Astrocyte of the spinal cord (primary cell): ENCODE results near the gene ALG3.
A peak's percentile ranks its signal among the peaks of the same experiment; 100 is the strongest.

Experiments
- DNase-seq: peaks from one replicate; pipeline ENCODE4 v3.0.0; 2011; ENCODE audit warnings: low read depth, low spot score
- H3K4me3 ChIP-seq: 2 replicates; pipeline ENCODE4 v1.5.1; 2011; ENCODE audit warnings: low read depth, mild to moderate bottlenecking, low read length, moderate library complexity
- in situ Hi-C: cut with HindIII; loops from 2 replicates; pipeline ENCODE4 v1.10.0; 2017; ENCODE audit warnings: low sequenced_read_pairs
- TF ChIP-seq, protein P1 (sequence below): IDR thresholded peaks from 2 replicates; pipeline ENCODE4 v1.5.1; 2012; ENCODE audit warnings: low read depth, mild to moderate bottlenecking, low read length, inconsistent platforms

Gene ALG3

GRCh38 chr3:184249412-184250166 lies 827 bp upstream of the ALG3 start, which contains the start of gene EEF1AKMT4:
EEF1AKMT4 (plus strand) TSS chr3:184249672; CDS start chr3:184249695, 23 bp downstream.
- H3K4me3 ChIP-seq, result peak within 1 kb of the TSS; percentile 87

DNA sequence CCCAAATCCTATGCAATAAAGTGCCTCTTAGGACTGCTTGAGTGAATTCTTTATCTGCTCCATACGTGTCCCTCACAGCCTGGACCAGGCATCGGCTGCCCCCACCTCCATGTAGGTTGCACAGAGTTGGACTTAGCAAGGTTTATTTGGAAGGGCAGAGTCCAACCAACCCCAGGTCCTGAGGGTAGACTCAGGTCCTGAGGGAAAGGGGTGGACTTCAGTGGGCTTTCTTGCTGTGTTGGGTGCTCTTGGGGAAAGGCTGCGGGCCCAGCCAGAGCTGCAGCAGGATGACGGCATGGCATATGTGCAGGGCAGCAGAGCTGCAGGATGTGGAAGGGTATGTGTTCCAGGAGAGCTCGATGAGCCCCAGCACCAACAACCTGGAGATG lies 6.5 kb downstream of the ALG3 start:
- DNase-seq, result no peak
- in situ Hi-C loops, result no loop called here
- H3K4me3 ChIP-seq, result no peak overlapping the region
- TF ChIP-seq, protein P1, sequence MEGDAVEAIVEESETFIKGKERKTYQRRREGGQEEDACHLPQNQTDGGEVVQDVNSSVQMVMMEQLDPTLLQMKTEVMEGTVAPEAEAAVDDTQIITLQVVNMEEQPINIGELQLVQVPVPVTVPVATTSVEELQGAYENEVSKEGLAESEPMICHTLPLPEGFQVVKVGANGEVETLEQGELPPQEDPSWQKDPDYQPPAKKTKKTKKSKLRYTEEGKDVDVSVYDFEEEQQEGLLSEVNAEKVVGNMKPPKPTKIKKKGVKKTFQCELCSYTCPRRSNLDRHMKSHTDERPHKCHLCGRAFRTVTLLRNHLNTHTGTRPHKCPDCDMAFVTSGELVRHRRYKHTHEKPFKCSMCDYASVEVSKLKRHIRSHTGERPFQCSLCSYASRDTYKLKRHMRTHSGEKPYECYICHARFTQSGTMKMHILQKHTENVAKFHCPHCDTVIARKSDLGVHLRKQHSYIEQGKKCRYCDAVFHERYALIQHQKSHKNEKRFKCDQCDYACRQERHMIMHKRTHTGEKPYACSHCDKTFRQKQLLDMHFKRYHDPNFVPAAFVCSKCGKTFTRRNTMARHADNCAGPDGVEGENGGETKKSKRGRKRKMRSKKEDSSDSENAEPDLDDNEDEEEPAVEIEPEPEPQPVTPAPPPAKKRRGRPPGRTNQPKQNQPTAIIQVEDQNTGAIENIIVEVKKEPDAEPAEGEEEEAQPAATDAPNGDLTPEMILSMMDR, result no peak

More at GRCh38 chr3:184249412-184250166, 827 bp upstream of the ALG3 start, which contains the start of gene EEF1AKMT4:
- peak; percentile 98 for DNase-seq
- in situ Hi-C loops, result no loop called here
- TF ChIP-seq, protein P1, result peak; percentile 53

DNA sequence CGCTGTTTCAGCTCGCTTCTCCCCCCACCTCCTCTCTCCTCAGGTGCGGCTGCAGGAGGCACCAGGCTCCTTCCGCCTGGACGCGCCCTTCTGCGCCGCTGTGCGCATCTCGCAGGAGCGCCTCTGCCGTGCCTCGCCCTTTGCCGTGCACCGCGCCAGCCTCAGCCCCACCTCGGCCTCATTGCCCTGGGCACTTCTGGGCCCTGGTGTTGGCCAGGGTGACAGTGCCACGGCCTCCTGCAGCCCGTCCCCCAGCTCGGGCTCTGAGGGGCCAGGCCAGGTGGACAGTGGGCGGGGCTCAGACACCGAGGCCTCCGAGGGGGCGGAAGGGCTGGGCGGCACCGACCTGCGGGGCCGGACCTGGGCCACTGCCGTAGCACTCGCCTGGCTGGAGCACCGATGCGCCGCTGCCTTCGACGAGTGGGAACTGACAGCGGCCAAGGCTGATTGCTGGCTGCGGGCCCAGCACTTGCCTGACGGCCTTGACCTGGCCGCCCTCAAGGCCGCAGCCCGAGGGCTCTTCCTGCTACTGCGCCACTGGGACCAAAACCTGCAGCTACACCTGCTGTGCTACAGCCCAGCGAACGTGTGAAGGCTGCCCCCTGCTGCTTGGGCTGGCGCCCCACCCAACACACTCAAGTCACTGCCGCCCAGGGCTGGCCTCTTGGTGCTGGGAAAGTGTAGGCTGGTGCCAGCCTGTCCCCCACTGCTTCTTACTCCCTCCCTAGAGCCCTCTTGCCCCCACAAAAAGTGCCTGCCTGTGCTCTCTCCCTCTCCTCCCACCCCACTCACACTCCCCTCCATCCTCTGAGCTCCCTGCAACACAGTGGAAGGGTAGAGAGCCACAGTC lies 7.1 kb downstream of the ALG3 start:
- TF ChIP-seq, protein P1, result peak; percentile 59
- peak; percentile 26 for DNase-seq
- H3K4me3 ChIP-seq, result no peak overlapping the region
- in situ Hi-C loops, result no loop called here

GRCh38 chr3:184241141-184241446 lies 7.7 kb downstream of the ALG3 start:
- no peak overlapping the region for H3K4me3 ChIP-seq
- no peak for DNase-seq
- in situ Hi-C loops, result no loop called here
- TF ChIP-seq, protein P1, result no peak

- TF ChIP-seq, protein P1, result no peak
- no peak overlapping the region for H3K4me3 ChIP-seq
- peak; percentile 37 for DNase-seq
- in situ Hi-C loops, result no loop called here
Observed at GRCh38 chr3:184240384-184241140, 8.2 kb downstream of the ALG3 start.

- in situ Hi-C loops, result no loop called here
- no peak for DNase-seq
- no peak overlapping the region for H3K4me3 ChIP-seq
- TF ChIP-seq, protein P1, result no peak
Observed at GRCh38 chr3:184239708-184240107, 9.1 kb downstream of the ALG3 start.
